Hematopoietic multipotent progenitor cell treated with erythropoietin and hydrocortisone succinate and interleukin-3 and kit ligand, for 6 days (in vitro differentiated cells): ENCODE data around the gene JUP.
"Not testable (repeated sequence)": the region's sequence is repeated elsewhere in the genome, so short reads cannot be mapped to it uniquely, and the experiment has no call there.

Source experiments
- DNase-seq: peaks from one replicate; pipeline ENCODE4 v3.0.0-alpha.2; 2015

Gene JUP

DNA sequence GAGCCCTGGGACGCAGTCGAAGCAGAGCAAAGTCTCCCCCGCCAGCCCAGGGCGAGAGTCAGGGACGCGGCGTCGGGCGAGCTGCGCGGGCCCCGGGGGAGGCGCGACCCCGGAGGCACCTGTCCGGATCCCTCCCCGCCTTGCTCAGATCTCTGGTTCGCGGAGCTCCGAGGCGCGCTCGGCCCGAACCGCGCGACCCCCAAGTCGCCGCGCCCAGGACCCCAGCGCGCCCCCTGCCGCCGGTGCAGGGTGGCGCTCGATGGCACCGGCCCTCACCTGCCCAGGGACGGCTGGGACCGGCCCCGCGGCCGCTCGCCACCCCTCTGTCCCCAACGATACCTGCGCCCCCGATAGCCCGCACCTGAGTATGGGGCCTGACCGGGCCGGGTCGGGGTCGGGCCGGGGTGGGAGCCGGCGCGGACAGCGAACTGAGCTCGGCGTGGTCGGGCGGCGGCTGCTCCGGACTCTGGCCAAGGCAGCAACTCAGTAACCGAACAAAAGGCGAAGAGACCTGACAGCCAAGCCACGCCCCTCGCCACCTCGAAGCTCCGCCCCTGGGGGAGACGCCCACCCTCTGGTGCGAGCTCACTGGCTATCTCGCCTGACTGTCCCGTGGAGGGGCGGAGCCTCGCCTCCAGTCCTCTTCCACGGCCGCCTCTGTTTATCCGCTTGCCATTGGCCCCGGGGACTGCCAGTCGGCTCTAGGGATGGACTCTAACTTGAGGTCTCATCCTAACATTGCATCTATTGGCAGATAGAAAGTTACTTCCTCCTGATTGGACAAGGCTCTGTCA lies at the start of gene JUP:
Gene JUP (minus strand): TSS at position 485 of the 794 bp plus-strand sequence. CDS start 14,857 bp downstream, outside the sequence.
- DNase-seq, result peak; percentile 99

DNA sequence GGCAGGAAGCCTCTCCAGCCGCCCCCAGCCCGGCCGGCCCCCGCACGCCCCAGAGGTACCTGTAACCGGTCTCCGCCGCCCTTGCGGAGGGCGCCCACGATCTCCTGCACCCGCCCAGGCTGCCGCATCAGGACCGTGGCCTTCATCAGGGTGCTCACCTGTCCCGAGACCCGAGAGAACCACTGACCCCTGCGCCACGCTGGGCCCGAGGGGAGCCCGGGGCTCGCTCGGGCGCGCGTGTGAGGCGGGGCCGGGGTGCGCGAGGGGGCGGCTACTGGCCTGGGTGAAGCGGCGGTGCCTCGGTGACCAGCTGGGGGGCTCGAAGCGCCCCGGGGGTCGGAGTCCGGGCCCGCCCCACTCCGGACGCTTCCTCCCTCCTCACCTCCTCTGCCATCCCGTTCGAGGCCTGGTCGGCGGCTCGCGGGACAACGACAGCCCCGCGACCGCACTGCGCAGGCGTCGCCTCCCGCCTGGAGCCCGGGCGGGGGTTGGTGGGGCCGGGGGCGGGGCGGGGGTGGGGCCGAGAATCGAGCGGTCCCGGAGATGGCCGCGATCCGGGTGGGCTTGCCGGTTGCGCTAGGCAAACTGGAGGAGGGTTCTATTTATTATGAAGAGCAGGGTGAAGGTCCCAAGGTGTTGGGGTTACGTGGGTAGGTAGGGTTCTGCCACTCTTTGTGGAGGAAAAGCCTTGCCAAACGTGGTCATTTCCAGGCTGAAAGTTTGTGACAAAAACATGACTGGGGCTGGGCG lies 49.5 kb upstream of the JUP start, which contains the start of gene NT5C3B:
Gene NT5C3B (minus strand): TSS at position 433 of the 750 bp plus-strand sequence. CDS start 39 bp downstream, at position 394.
- DNase-seq, result peak; percentile 49

- peak; percentile 19 for DNase-seq
Observed at GRCh38 chr17:41835214-41835799, 48.8 kb upstream of the JUP start.

DNA sequence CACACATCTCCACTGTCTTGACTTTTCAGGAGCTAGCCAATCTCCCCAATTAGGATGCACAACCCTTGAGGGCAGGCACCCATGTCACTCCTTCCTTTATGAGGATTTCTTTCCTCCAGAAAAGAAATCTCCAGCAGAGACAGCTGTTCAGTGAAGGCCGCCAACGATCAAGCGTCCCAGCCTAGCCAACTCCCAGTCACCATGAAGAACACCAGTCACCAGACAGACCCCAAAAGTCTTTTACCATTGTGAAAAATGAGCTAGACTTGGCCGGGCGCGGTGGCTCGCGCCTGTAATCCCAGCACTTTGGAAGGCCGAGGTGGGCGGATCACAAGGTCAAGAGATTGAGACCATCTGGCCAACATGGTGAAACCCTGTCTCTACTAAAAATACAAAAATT lies 43.5 kb upstream of the JUP start:
- not testable (repeated sequence) for DNase-seq

GRCh38 chr17:41825175-41825845 lies 38.8 kb upstream of the JUP start:
- DNase-seq, result no peak

DNA sequence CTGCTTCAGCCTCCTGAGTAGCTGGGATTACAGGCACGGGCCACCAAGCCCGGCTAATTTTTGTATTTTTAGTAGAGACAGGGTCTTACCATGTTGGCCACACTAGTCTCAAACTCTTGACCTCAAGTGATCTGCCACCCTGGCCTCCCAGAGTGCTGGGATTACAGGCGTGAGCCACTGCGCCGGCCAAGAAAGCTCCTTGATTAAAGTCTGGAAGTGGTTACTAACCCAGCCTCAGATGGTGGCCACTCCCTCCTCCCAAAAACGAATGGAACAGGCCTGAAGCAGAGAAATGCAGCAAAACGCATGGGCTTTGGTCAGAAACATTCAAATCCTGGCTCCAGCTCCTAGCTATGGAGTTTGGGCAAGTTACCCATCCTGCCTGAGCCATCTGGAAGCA lies 37.6 kb upstream of the JUP start:
- DNase-seq, result no peak

GRCh38 chr17:41823580-41823979 lies 37.1 kb upstream of the JUP start:
- no peak for DNase-seq

- no peak for DNase-seq
Observed at GRCh38 chr17:41823141-41823524, 36.6 kb upstream of the JUP start.

DNA sequence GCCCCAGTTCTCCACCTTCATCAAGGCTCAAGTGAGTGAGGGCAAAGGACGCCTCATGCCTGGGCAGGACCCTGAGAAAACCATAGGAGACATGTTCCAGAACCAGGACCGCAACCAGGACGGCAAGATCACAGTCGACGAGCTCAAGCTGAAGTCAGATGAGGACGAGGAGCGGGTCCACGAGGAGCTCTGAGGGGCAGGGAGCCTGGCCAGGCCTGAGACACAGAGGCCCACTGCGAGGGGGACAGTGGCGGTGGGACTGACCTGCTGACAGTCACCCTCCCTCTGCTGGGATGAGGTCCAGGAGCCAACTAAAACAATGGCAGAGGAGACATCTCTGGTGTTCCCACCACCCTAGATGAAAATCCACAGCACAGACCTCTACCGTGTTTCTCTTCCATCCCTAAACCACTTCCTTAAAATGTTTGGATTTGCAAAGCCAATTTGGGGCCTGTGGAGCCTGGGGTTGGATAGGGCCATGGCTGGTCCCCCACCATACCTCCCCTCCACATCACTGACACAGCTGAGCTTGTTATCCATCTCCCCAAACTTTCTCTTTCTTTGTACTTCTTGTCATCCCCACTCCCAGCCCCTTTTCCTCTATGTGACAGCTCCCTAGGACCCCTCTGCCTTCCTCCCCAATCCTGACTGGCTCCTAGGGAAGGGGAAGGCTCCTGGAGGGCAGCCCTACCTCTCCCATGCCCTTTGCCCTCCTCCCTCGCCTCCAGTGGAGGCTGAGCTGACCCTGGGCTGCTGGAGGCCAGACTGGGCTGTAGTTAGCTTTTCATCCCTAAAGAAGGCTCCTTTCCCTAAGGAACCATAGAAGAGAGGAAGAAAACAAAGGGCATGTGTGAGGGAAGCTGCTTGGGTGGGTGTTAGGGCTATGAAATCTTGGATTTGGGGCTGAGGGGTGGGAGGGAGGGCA lies 36.0 kb upstream of the JUP start:
- DNase-seq, result no peak

GRCh38 chr17:41821776-41822175 lies 35.3 kb upstream of the JUP start:
- DNase-seq, result no peak

DNA sequence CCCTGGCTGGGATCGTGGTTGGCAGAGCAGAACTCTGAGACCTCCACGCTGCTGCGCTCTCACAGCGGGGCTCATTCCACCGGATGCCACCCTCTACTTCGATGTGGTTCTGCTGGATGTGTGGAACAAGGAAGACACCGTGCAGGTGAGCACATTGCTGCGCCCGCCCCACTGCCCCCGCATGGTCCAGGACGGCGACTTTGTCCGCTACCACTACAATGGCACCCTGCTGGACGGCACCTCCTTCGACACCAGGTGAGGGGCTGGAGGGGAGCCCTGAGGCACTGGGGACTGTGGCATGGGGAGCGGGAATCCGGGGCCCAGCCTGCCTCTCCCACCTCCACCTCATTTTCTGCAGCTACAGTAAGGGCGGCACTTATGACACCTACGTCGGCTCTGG lies 31.5 kb upstream of the JUP start:
- no peak for DNase-seq

DNA sequence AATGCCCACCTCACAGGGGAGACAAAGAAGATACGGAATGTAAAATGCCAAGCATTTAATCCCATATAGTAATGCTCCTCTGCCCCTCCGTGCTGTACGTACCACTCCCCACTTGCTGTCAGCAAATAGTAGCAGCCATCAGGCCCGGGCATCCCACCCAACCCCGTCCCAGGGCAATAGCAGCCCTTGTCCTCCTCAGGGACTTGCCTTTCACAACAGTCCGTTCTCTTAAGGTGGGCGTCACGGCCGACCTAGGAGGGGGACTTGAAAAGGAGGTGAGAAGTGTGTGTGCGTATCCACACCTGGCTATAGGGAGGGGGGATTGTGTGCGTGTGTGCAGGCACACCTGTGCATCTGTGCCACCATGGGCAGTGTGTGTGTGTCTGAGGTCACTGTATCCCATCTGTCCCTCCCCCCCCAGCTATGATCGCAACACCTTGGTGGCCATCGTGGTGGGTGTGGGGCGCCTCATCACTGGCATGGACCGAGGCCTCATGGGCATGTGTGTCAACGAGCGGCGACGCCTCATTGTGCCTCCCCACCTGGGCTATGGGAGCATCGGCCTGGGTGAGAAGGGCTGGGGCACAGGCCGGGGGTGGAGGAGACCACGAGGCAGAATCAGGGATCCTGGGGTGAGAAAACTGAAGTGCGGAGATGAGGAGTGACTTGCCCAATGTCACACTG lies 30.3 kb upstream of the JUP start:
- no peak for DNase-seq

DNA sequence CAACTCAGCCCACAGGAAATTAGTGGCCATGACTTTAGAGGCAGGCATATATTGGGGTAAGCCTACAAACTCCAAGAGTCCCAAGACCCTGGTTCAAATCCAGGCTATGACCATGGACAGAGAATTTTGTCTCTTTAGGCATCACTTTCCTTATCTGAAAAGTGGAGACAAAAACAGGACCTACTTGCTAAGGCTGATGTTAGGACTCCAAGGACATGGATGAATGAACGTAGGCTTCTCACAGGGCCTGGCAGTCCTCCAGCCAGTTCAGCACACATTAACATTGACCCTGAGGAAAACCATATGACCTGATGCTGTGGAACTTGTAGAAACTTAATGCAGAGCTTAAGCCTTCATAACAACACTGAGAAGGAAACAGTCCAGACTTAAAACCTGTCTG lies 27.7 kb upstream of the JUP start:
- no peak for DNase-seq

GRCh38 chr17:41813699-41814124 lies 27.2 kb upstream of the JUP start:
- DNase-seq, result no peak

DNA sequence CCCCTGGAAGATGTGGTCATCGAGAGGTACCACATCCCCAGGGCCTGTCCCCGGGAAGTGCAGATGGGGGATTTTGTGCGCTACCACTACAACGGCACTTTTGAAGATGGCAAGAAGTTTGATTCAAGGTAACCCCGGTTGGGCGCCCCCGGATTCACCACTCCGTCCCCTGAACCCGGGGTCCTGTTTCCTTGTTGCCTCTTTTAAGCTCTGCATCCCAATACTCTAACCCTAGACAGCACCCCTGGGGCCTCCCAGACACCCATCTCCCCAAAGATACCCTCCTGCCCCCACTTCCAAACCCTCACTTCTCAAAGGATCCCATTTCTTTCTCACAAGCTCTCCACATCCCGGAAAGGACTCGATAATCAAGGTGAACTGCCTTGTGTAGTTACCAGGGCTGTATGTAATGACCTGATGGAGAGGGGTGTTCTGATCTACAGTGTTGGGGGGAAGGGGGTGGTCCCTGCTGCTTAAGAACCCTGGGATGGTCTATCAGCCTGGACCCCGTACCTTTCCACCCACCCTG lies 26.7 kb upstream of the JUP start:
- DNase-seq, result no peak

- peak; percentile 43 for DNase-seq
Observed at GRCh38 chr17:41812381-41813151, 26.1 kb upstream of the JUP start, which contains the start of gene FKBP10. Gene FKBP10, plus strand, starts transcription at chr17:41813004. Its CDS starts 31 bp downstream, at chr17:41813035.

DNA sequence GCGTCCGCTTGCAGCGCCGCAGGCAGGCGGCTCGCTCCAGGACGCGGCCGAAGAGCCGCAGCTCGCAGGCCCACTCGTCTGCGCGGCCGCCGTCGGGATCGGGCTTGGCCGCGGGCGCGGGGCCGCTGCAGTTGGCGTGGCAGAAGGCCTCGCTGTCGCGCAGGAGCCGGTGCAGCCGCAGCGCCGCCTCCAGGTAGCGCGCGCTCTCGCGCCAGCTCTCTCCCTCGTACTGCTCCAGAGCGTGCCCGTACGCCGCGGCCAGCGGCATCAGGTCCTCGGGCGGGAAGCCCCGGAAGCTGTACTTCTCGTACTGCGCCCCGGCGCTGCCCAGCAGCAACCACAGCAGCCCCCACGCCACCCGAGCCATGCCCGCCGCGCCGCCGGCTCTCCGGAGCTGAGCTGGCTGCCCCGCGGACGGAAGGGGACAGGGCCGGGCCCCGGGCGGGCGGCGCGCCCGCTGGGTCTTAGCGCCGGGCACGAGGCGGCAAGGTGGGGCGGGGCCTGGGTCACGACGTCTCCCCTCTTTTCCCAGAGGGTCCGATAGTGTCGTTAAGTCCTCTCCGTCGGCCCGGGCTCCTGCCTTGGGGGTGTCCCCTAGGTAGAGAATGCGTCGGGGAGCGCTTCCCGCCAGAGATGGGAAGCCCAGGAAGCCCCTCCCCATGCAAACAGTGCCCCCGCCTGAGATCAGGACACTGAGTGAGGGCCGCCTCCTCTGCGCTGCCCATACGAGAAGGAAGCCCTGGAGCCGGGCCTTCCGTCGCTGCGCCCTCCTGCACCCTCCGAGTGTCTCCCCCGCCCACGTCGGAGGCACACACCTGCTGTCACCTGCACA lies 25.3 kb upstream of the JUP start, which contains the start of gene P3H4:
Gene P3H4 (minus strand): TSS at position 401 of the 832 bp plus-strand sequence. CDS start 34 bp downstream, at position 367.
- peak; percentile 74 for DNase-seq

DNA sequence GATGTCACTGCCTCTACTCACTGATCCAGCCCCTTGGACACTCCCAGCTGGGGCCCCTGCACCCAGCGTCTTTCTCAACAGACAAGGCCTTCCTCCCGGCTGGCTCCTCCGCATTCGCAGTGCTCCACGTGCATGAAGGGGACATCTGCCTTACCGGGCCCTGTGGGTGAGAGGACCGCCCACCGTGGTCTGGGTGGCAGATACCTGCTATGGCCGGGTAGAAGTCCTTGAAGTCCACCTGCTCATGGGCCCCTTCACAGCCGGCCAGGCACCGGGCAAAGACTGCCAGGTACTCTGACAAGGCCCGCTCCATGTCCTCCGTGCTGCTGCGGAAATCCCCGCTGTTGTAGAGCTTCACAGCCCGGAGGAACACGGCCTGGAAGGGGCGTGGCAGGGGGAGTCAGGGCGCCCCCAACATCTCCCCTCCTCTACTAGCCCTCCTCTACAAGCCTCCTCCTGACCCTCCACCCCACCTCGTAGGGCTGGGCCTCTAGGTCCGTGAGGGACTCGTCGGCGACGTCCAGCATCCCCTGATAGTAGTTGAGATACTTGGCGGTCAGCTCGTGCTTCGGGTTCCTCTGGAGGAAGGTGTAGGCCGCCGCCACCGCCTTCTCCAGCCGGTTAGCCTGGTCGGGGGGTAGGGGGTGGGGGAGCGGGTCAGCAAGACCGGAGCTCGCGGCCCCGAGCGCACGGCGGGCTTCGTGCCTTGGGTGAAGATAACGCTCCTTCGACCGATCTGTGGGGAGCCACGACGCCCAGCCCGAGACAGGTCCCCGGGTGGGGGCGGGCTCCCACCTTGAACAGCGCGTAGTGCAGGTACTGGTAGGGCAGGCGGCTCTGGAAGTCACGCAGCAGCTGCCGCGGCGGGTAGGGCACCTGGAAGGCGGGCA lies 24.4 kb upstream of the JUP start:
- no peak for DNase-seq
